ENCODE results near the gene TMEM255A. TPM values are rescaled to one million over a fixed set of nuclear protein-coding genes. Genes with fewer than 3 reads are reported as not detected.

Gene TMEM255A
- 1 to 10 TPM in 4 of 9 donors, under 1 TPM in 5; 0.09 to 3.1 (median 0.83) TPM for total RNA-seq
- 1 to 10 TPM in 2 of 3 donors, under 1 TPM in 1; 0.91 to 2.3 (median 1.0) TPM for polyA plus RNA-seq
- long read RNA-seq, donor 1: 0 reads
- long read RNA-seq, donor 2, partial matches to known transcripts: 0 of 2 reads
- long read RNA-seq, donor 2, other reads (novel, unspliced or antisense): 0 of 2 reads
- long read RNA-seq, donor 3: 0 reads
- long read RNA-seq, donor 4: 0 reads
- long read RNA-seq, donor 5, partial matches to known transcripts: 0 of 2 reads
- long read RNA-seq, donor 5, other reads (novel, unspliced or antisense): 0 of 2 reads
- long read RNA-seq, donor 6: 0 reads
- long read RNA-seq, donor 7: 0 reads
- long read RNA-seq, donor 8: 0 reads
- long read RNA-seq, donor 9: 0 reads
- long read RNA-seq, donor 10: 0 reads

DNA sequence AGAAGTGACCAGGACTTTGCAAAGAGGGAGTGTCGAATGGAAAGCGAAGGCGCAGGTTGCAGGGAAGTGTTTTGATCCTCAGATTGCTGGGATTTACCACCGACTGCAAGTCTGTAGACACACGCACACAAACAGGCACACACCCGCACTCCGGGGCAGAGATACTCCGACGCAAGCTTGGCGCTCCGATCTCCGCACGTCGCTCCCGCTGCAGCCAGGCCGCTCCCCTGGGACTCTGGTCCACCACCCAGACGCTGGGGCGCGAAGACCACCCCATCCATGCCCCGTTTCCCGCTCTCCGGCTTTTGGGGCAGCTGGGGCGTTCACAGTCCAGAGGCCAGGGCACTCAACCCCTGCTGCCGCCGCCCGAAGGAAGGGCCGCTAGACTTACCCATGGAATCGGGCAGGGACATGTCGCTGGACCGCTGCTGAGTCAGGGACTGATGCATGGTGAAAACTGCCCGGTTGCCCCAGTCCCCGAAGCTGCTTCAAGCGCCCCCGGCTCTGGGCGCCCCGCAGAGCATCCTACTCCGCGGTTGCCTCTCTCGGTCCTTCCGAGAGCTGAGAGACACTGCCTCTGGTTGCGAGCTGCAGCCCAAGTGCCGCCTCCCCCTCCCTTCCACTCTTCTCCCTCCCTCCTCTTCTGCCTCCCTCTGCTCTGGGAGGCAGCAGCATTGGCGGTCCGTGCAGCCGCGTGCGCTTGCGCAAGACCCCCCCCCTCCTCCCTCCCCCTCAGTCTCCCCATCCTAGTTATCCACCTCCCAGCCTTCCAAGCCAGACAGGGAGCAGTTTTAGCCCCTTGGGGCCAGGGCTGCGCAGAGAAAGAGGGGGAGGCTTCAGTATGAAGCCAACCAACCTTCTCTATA, at the start of gene TMEM255A:
TSS of gene TMEM255A (minus strand) at position 601 of the 866 bp plus-strand sequence. CDS start at position 449, 152 bp downstream.
- Histone ChIP-seq H3K36me3 (replicated peaks in 1 of 2) (no peaks in the 10 kb centered on the region), H3K9me3 (replicated peaks in 1 of 3) (no peaks in the 10 kb centered on the region), H3K4me3 (peak within 1 kb of the TSS in 2 of 4 donors; percentile 1 to 44), H3K27me3 (peaks cover 29% of the 10 kb centered on the region), H3K4me1 (replicated peaks in 1 of 2) (no peaks in the 10 kb centered on the region), H3K27ac (no peak within 1 kb of the TSS)
- TF ChIP-seq, protein P1, sequence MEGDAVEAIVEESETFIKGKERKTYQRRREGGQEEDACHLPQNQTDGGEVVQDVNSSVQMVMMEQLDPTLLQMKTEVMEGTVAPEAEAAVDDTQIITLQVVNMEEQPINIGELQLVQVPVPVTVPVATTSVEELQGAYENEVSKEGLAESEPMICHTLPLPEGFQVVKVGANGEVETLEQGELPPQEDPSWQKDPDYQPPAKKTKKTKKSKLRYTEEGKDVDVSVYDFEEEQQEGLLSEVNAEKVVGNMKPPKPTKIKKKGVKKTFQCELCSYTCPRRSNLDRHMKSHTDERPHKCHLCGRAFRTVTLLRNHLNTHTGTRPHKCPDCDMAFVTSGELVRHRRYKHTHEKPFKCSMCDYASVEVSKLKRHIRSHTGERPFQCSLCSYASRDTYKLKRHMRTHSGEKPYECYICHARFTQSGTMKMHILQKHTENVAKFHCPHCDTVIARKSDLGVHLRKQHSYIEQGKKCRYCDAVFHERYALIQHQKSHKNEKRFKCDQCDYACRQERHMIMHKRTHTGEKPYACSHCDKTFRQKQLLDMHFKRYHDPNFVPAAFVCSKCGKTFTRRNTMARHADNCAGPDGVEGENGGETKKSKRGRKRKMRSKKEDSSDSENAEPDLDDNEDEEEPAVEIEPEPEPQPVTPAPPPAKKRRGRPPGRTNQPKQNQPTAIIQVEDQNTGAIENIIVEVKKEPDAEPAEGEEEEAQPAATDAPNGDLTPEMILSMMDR (IDR thresholded peaks at IDR 0.05): no peak
- TF ChIP-seq POLR2A (IDR thresholded peaks at IDR 0.05): no peak
- peak in 3 of 7 donors; percentile 6 to 20 (median 9) for DNase-seq
- WGBS, 4 donors: 2 to 35% (median 24%) methylated on average over 1 to 49 of the region's 49 CpGs
- intact Hi-C loops (cut with DNase I): no loop called here

DNA sequence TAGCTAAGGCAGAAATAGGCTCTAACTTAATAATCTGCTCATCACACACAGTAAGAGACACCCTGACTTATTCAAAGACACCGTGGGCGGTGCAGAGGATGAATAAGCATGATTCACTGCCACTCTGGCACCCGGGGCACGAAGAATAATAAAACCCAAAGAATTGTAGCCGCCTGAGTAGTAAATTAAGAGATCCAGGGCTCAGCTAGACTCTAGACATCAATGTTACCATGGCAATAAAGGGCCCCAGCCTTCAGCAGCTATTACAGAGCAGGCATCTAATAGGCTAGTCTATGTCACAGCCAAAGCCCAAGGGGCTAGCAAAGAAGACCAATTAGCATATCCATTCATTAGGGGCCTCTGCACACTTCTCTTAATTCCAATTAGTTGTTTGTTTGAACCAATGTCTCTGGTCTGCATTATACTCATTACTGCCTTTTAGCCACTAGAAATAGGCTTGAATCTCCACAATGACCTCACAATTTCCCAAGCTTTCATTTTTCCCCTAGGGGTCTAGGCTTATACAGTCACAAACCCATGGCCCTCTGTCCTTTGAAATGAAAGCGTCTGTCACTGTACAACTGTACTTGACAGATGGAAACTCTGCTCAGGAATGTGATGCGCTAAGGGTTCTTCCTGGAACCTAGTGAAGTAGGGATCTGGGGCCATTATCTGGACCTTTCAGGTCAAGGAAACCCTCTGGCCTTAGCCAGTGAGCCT, 47.6 kb upstream of the TMEM255A start:
- TF ChIP-seq POLR2A (IDR thresholded peaks at IDR 0.05): no peak
- TF ChIP-seq, protein P1 (IDR thresholded peaks at IDR 0.05): no peak
- Histone ChIP-seq H3K9me3 (replicated peaks in 1 of 3) (no peaks in the 10 kb centered on the region), H3K27me3 (peaks cover 16% of the 10 kb centered on the region), H3K4me3 (no peak overlapping the region), H3K36me3 (replicated peaks in 1 of 2) (no peaks in the 10 kb centered on the region), H3K27ac (no peak overlapping the region), H3K4me1 (replicated peaks in 1 of 2) (no peaks in the 10 kb centered on the region)
- no peak for DNase-seq
- 43 to 59% (median 55%) methylated on average over 3 to 7 of the region's 7 CpGs for WGBS, 4 donors
- intact Hi-C loops (cut with DNase I): no loop called here

DNA sequence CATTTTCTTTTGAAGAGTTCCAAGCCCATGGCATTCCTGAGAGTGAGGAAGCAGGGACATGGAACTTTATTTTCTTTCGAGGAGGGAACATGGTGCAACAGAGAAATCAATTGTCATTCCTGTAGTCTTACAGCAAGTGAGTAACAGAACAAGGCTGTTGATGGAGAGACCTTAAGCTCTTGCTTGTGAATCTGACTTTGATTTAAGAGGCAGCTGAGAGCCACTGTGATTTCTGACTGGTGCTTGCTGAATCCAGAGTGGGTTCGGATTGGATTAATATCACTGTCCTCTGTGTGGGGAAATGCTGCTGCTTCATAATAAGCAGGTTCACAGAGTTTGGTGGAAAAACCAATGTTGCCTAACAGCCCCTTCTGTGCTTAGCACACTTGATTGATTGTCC, 45.9 kb upstream of the TMEM255A start:
- H3K4me1 ChIP-seq (replicated peaks in 1 of 2): no peaks in the 10 kb centered on the region
- TF ChIP-seq, protein P1 (IDR thresholded peaks at IDR 0.05): no peak
- no peak for TF ChIP-seq POLR2A (IDR thresholded peaks at IDR 0.05)
- H3K27ac ChIP-seq: no peak overlapping the region
- 40 to 63% (median 41%) methylated on average over 1 to 2 of the region's 2 CpGs for WGBS, 4 donors
- H3K9me3 ChIP-seq (replicated peaks in 1 of 3): no peaks in the 10 kb centered on the region
- H3K36me3 ChIP-seq (replicated peaks in 1 of 2): no peaks in the 10 kb centered on the region
- peaks cover 19% of the 10 kb centered on the region for H3K27me3 ChIP-seq
- no peak for DNase-seq
- H3K4me3 ChIP-seq: no peak overlapping the region
- intact Hi-C loops (cut with DNase I): no loop called here

DNA sequence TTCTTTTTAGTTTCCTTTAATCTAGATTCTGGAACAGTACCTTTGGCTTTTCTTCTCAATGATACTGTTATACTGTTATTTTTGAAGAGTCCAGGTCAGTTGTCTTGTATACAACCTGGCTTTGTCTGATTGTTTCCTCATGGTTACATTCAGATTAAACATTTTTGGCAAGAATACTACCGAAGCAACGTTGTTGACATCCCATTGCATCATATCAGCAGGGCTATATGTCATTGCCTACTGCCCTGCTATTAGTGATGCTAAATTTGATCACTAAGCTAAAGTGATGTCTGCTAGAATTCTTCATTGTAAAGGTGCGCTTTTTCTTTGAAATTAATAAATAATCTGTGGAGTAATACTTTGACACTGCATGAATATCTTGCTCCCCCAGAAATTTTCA, 44.8 kb upstream of the TMEM255A start:
- H3K4me3 ChIP-seq: no peak overlapping the region
- peaks cover 19% of the 10 kb centered on the region for H3K27me3 ChIP-seq
- no peak overlapping the region for H3K27ac ChIP-seq
- H3K4me1 ChIP-seq (replicated peaks in 1 of 2): no peaks in the 10 kb centered on the region
- no peaks in the 10 kb centered on the region for H3K36me3 ChIP-seq (replicated peaks in 1 of 2)
- WGBS, 4 donors: 66 to 77% (median 70%) methylated on average over 3 of the region's 3 CpGs
- DNase-seq: no peak
- intact Hi-C loops (cut with DNase I): no loop called here
- TF ChIP-seq, protein P1 (IDR thresholded peaks at IDR 0.05): no peak
- TF ChIP-seq POLR2A (IDR thresholded peaks at IDR 0.05): no peak
- H3K9me3 ChIP-seq (replicated peaks in 1 of 3): no peaks in the 10 kb centered on the region

All from adrenal gland (tissue), 19 donors.